GM21367 (cell line): Measurements from ENCODE around the gene EFCAB8.

Experiments used
- ATAC-seq: cut with Tn5 transposase; IDR thresholded peaks from one replicate; pipeline ENCODE4 v1.9.1; 2021; ENCODE audit not compliant: unreplicated experiment

EFCAB8 gene

DNA sequence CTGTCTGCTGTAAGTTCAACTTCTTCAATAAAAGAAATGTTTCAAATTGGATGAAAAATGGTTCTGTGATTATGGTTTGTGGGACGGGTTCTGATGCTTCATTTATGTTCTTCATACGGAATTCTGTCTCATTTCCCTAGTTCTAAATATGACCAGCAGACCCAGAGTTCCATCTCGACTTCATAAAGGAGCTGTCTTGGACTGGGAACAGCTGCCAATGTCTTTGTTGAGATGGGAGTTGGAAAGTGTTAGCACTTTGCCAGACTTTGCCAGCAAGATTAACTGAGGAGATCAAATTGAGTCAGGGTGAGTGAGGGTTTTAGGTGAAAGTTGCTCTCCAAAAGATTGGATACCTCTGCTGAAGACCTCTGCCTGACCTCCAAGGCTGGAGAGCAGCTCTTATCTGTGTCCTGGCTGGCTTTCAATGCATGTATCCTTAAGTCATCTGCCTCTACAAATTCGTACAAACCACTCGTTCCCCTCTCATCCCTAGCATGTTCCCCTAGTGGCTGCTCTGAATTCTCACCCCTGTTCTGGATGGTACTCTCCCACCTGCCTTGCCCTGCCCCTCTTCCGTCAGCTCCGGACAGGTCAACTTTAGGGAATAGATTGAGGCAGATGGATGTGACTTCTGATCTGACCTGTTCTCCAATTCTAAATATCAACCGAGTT, at the start of gene EFCAB8:
Gene EFCAB8, plus strand, starts transcription at position 223 of the 672 bp plus-strand sequence. CDS start 4,870 bp downstream, outside the sequence.
- ATAC-seq = no peak

DNA sequence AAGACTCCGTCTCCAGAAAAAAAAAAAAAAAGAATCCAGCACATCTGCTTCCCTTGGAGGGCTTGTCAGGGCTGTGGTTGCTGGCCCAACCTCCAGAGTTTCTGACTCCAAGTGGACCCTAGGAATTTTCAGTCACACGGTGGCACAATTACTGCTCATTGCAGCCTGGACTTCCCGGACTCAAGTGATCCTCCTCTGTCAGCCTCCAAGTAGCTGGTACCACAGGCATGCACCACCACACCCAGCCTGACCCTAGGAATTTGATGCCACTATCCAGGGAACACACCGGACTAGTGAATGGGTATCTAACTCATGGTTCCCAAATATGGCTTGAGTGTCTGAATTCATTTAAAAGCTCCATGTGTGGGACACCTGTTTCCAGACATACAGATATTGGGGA, 48.8 kb upstream of the EFCAB8 start:
- ATAC-seq = no peak

- ATAC-seq = no peak
These were observed 47.8 kb upstream of the EFCAB8 start for GRCh38 chr20:32810941-32811340.

DNA sequence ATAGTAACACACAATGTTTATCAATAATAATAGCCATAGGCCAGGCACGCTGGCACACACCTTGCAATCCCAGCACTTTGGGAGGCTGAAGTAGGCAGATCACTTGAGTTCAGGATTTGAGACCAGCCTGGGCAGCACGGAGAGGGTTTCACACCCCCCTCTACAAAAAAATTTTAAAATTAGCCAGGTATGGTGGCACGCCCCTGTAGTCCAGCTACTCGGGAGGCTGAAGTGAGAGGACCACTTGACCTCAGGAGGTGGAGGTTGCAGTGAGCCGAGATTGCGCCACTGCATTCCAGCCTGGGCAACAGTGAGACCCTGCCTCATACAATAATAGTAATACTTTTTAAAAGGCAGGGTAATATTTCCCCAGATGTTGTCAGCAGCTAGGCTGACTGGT, 46.8 kb upstream of the EFCAB8 start:
- no peak for ATAC-seq

DNA sequence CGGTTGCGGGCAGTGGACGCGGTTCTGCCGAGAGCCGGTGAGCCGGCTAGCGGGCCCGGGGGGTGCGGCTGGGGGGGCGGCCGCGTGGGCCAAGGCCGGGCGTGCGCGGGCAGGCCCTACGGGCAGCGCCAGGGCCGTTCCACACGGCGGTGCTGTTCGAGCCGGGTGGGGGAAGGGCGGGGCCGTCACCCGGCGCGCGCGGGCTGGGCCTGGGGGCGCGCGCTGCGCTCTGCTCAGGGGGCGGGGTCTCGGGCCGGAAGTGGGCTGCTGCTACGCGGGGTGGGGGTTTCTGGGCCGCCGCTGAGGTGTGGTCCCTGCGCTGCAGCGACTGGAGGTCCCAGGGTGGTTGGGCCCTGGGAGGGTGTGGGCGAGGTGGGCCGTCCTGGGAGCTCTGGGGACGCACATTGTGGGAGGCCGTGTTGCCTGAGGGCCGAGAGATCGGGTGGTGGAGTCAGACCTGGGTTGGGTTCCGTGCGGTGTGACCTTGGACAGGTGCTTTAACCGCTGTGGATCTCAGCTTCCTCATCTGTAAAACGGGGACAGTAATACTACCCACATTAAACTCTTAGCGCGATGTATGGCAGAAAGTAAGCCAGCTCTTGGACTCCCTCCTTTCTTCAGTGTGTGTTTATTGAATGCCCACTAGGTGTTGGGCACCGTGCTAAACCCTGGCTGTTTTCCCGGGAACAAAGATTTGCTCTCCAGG, 38.6 kb upstream of the EFCAB8 start:
- ATAC-seq = peak; percentile 37

- ATAC-seq = no peak
These were observed 37.9 kb upstream of the EFCAB8 start for GRCh38 chr20:32820698-32821377.

- no peak for ATAC-seq
These were observed 36.5 kb upstream of the EFCAB8 start for GRCh38 chr20:32822225-32822624.

DNA sequence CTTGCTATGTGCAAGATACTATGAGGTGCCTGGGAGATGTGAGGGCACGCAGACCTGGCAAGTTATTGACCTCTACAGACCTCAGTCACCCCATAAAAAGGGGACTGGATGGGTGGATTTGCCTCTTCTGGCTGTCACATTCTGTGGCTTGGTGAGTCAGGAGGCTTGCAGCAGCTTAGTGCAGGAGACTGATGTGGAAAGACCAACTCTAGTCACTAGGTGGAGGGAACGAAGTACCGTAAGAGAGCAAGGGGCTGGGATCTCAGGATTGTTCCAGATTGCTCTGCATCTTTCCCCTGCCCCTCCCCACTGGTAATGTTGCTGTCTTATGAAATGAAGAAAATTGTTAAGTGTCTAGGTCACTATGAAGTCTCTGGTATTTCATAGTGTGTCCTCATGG, 35.6 kb upstream of the EFCAB8 start:
- no peak for ATAC-seq

DNA sequence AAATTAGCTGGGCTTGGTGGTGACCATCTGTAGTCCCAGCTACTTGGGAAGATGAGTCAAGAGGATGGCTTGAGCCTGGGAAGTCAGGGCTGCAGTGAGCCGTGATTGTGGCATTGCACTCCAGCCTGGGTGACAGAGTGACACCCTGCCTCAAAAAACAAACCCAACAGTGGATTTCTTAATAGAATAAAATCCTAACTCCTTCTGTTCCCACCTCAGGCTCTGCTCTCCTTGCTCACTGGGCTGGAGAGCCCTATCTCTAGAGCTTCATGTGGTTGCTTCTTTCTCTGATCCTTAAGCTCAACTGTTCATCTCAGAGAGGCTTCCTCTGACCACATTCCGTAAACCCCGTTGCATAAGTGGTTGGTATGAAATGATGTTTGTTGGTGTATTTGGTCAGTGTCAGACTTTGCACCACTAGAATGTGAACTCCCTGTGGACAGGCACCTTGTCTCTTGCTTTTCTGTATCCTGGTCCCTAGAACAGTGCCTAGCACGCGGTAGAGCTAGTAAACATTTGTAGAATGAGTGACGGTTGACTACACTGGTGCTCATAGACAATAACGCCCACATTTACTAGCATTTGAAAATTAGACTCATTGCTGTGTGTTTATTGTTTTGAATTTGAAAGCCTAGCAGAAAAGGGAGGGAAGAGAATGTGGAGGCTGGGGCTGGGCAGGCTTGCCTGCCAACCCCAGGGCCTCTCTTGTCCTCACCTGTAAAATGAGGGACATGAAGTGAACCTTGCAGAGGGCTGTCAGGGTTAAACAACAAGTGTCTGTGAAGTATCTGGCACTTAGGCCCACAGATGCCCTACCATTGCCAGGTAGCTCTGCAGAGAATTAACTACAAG, 34.8 kb upstream of the EFCAB8 start:
- ATAC-seq = no peak

- ATAC-seq = no peak
These were observed 30.6 kb upstream of the EFCAB8 start for GRCh38 chr20:32828029-32828680.

GRCh38 chr20:32829311-32830005, 29.3 kb upstream of the EFCAB8 start:
- no peak for ATAC-seq

GRCh38 chr20:32830437-32830836, 28.3 kb upstream of the EFCAB8 start:
- no peak for ATAC-seq

DNA sequence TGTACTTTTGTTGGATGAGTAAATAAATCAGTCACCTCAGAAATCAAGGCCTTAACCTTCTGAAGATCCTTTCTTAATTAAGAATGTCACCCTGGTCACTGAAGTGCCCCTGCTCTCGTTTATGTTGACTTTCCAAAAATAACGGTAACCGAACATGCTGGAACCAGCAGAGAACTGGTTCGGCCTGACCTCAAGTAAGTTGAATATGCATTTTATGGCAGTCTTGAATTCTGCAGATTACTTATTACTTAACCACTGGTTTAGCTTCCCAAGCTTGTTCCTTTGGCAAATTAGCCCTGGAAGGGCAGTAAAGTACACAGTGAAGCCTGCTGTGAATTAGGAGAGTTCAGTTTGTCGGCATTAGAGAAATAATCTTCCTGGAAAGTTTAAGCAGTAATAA, 26.7 kb upstream of the EFCAB8 start:
- no peak for ATAC-seq

- no peak for ATAC-seq
These were observed 26.1 kb upstream of the EFCAB8 start for GRCh38 chr20:32832664-32833063.

- ATAC-seq = no peak
These were observed 23.8 kb upstream of the EFCAB8 start for GRCh38 chr20:32834972-32835371.

DNA sequence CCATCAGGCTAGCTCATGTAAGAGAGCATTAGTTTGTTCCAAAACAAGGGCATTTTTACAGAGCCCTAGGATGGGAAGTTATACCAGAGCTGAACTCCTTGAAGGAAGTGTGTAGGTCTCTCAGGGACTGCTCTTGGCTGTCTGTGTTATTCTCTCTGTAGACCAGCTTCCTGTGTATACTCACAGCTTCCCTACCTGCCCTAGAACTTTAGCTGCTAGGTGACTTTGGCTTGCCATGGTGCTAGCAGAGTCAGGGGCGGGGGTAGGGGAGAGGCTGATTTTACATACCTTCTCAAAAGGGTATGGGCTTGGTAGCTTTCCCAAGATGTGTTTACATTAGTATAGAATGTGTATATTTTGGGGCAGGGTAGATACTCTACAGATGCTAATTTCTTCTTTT, 21.6 kb upstream of the EFCAB8 start:
- no peak for ATAC-seq

GRCh38 chr20:32839227-32839981, 19.3 kb upstream of the EFCAB8 start:
- ATAC-seq = no peak

- no peak for ATAC-seq
These were observed 18.8 kb upstream of the EFCAB8 start for GRCh38 chr20:32839982-32840285.

GRCh38 chr20:32841174-32841573, 17.5 kb upstream of the EFCAB8 start:
- no peak for ATAC-seq

- no peak for ATAC-seq
These were observed 17.1 kb upstream of the EFCAB8 start for GRCh38 chr20:32841632-32842031.
